ENCODE results near the gene TBC1D28.
A peak's percentile ranks its signal among the peaks of the same experiment; 100 is the strongest.
"Not testable (repeated sequence)": the region's sequence is repeated elsewhere in the genome, so short reads cannot be mapped to it uniquely, and the experiment has no call there.

Gene TBC1D28

GRCh38 chr17:18644291-18644690, at the start of gene TBC1D28:
TBC1D28 (minus strand) TSS chr17:18644391; CDS start chr17:18641352, 3,039 bp downstream.
- DNase-seq (ENCODE audit: low read depth), result not testable (repeated sequence)

- DNase-seq (ENCODE audit: low read depth), result not testable (repeated sequence)
Observed at GRCh38 chr17:18682668-18683067, 38.5 kb upstream of the TBC1D28 start.

GRCh38 chr17:18681767-18682571, 37.8 kb upstream of the TBC1D28 start, which contains the start of gene FOXO3B:
FOXO3B (minus strand) TSS chr17:18682314; CDS start chr17:18681651, 663 bp downstream.
- DNase-seq (ENCODE audit: low read depth), result peak; percentile 26

DNA sequence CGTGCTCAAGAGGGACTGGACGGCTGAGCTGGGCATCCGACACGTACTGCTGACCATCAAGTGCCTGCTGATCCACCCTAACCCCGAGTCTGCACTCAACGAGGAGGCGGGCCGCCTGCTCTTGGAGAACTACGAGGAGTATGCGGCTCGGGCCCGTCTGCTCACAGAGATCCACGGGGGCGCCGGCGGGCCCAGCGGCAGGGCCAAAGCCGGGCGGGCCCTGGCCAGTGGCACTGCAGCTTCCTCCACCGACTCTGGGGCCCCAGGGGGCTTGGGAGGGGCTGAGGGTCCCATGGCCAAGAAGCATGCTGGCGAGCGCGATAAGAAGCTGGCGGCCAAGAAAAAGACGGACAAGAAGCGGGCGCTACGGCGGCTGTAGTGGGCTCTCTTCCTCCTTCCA, 33.2 kb upstream of the TBC1D28 start:
- not testable (repeated sequence) for DNase-seq (ENCODE audit: low read depth)

- not testable (repeated sequence) for DNase-seq (ENCODE audit: low read depth)
Observed at GRCh38 chr17:18676928-18677327, 32.7 kb upstream of the TBC1D28 start.

GRCh38 chr17:18672395-18673227, 28.4 kb upstream of the TBC1D28 start:
- not testable (repeated sequence) for DNase-seq (ENCODE audit: low read depth)

GRCh38 chr17:18668625-18669024, 24.4 kb upstream of the TBC1D28 start:
- DNase-seq (ENCODE audit: low read depth), result not testable (repeated sequence)

DNA sequence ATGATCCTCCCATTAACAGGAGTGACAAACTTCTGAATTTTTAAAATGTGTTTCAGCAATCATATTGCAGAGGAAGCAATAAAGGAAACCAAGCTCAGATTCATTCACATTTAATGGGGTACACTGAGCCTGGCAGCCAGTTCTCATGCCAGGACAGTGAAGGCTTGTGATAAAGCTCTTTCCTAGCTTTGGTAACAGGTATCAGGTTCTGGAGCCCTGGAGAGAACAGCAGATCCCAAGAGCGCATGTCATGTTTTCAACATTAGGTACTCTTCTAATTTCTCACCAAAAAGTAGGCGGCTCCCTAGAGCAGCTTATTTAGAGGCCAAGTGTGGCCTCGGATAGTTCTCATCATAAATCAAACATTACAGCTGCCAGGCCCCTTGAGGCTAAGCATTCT, 23.3 kb upstream of the TBC1D28 start:
- not testable (repeated sequence) for DNase-seq (ENCODE audit: low read depth)

- DNase-seq (ENCODE audit: low read depth), result not testable (repeated sequence)
Observed at GRCh38 chr17:18666326-18666725, 22.1 kb upstream of the TBC1D28 start.

DNA sequence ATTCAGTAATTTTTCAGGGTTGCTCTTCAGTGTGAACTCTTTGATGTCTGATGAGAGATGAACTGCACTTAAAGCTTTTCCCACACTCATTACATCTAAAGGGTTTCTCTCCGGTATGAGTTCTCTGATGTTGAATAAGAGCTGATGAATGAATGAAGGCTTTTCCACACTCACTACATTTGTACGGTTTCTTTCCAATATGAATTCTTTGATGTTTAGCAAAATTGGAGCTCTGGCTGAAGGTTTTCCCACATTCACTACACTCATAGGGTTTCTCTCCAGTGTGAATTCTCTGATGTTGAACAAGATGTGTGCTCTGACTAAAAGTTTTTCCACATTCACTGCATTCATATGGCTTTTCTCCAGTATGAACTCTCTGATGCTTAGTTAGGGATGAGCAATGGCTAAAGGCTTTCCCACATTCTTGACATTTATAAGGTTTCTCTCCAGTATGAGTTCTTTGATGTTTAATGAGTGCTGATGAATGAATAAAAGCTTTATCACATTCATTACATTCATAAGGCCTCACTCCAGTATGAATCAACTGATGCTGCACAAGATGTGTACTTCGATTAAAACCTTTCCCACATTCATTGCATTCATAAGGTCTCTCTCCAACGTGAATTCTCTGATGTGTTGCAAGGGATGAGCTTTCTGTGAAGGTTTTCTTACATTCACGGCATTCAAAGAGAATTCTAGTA, 17.9 kb upstream of the TBC1D28 start:
- not testable (repeated sequence) for DNase-seq (ENCODE audit: low read depth)

DNA sequence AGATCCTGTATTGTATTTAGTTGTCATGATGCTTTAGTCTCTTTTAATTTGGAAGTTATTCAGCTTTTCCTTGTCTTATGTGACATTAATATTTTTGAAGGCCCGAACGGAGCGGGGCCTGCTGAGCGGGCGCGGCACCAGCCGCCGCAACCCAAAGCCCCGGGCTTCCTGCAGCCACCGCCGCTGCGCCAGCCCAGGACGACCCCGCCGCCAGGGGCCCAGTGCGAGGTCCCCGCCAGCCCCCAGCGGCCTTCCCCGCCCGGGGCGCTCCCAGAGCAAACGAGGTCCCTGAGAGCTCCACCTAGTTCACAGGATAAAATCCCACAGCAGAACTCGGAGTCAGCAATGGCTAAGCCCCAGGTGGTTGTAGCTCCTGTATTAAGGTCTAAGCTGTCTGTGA, 5.9 kb upstream of the TBC1D28 start:
- not testable (repeated sequence) for DNase-seq (ENCODE audit: low read depth)

DNA sequence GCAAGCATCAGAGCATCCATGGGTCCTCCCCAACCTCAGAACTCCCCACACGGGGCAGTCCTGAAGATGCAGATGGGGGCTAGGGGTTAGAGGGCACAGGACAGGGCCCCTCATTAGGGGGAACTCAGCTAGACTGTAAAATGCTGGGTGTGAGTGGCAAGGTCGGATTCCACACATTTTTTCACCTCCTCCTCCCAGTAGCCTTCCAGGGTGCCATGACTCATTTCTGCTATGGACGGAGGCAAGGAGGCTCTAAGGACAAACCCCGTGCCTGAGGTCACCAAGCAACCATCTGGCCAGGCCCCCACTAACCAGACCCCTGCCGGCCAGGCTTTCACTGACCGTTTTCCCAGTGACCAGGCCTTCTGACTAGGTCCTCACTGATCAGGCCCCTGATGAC, 1.1 kb downstream of the TBC1D28 start:
- not testable (repeated sequence) for DNase-seq (ENCODE audit: low read depth)

- not testable (repeated sequence) for DNase-seq (ENCODE audit: low read depth)
Observed at GRCh38 chr17:18638357-18638756, 5.8 kb downstream of the TBC1D28 start.

- DNase-seq (ENCODE audit: low read depth), result not testable (repeated sequence)
Observed at GRCh38 chr17:18636237-18636636, 8.0 kb downstream of the TBC1D28 start.

DNA sequence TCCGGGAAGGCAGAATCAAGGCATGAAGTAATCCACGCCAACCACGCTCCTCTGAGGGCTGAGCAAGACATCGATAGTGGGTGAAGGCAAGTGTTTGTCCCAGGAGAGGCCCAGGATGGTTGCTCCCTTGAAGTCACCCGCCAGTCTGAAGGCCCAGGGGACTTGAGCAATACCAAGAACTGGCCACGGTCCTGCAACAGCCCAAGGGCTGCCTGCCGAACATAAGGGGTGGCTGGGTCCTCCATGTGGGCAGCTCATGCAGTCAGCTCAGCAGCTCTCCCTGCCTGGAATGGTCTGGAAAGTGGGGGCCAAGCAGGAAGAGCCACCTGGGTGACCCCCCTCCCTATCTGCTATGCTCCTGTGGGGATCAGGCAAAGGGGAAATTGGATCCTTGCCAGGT, 8.4 kb downstream of the TBC1D28 start:
- DNase-seq (ENCODE audit: low read depth), result not testable (repeated sequence)

DNA sequence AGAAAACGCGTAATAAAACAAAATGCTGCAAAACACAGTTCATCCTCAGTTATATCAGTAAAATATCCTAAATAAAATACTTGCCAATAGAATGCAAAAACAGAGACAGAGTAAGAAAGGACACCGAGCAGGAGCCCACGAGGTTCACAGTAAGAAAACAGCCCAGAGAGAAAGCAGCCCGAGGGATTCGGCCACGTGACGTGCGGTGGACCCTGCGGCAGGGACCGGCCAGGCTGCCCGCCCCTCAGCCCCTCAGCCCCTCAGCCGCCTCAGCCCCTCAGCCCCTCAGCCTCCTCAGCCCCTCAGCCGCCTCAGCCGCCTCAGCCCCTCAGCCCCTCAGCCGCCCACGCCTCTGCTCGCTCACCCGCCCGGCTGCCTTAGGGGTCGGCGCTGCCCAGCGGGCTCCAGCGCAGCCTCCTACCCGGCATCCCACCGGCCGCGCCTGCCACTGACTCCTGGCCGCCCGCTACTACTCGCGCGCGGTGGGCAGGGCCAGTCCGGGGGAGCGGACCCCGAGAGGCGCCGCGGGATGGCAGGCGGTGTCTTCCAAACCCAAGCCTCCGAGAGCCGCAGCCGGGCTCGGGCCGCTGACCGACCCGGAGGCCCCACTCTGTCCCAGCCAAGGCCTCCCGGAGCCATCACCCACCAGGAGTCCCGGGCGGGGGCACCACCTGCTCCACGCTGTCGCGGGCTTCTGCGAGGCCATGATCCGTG, 9.5 kb downstream of the TBC1D28 start:
- DNase-seq (ENCODE audit: low read depth), result not testable (repeated sequence)

- no peak for DNase-seq (ENCODE audit: low read depth)
Observed at GRCh38 chr17:18626152-18626870, 17.9 kb downstream of the TBC1D28 start.

DNA sequence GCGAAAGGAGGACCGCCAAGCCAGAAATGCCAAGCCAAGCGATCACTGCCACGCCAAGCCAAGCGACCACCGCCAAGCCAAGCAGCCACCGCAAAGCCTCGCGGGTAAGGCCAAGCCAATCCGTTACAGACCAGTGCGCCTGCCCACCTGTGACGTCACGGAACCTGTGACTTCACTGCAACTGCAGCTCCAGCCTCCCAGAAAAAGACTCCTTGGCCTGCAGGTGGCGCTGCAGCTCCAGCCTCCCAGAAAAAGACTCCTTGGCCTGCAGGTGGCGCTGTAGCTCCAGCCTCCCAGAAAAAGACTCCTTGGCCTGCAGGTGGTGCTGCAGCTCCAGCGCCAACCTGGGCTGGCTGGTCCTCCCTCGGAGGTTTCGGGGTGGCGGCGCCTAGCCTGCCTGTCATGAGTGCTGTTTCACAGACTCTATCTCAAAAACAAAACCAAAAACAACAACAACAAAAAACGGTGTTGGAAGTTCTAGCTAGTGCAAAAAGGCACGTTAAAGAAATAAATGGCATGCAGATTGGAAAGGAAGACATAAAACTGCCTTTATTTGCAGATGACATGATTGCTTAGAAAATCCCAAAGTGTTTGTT, 18.6 kb downstream of the TBC1D28 start:
- DNase-seq (ENCODE audit: low read depth), result peak; percentile 93

- DNase-seq (ENCODE audit: low read depth), result not testable (repeated sequence)
Observed at GRCh38 chr17:18624862-18625501, 19.2 kb downstream of the TBC1D28 start.

GRCh38 chr17:18617613-18618012, 26.6 kb downstream of the TBC1D28 start:
- DNase-seq (ENCODE audit: low read depth), result not testable (repeated sequence)

Measured in stimulated activated CD8-positive, alpha-beta memory T cell treated with anti-CD3 and anti-CD28 coated beads, Interleukin-7, amount 100 ng/mL, for 24 hours (primary cell).